IPS-18a (cell line): Measurements from ENCODE around the gene PLOD3.

Experiments used
- H3K27ac ChIP-seq: one replicate; pipeline ENCODE4 v1.5.1; 2013; ENCODE audit warnings: low read length
- H3K27me3 ChIP-seq: one replicate; pipeline ENCODE4 v1.6.1; 2013; ENCODE audit warnings: mild to moderate bottlenecking, low read length; ENCODE audit not compliant: control insufficient read depth, insufficient read depth
- H3K36me3 ChIP-seq: one replicate; pipeline ENCODE4 v1.6.1; 2013; ENCODE audit warnings: low read depth, low read length; ENCODE audit not compliant: control insufficient read depth
- H3K4me1 ChIP-seq: one replicate; pipeline ENCODE4 v1.6.1; 2013; ENCODE audit warnings: low read depth, low read length; ENCODE audit not compliant: control insufficient read depth
- H3K4me3 ChIP-seq: one replicate; pipeline ENCODE4 v1.5.1; 2013; ENCODE audit warnings: low read length
- H3K9ac ChIP-seq: one replicate; pipeline ENCODE4 v1.6.1; 2013; ENCODE audit warnings: mild to moderate bottlenecking, low read length, moderate library complexity
- H3K9me3 ChIP-seq: one replicate; pipeline ENCODE4 v1.6.1; 2013; ENCODE audit warnings: low read depth, low read length; ENCODE audit not compliant: control insufficient read depth

The PLOD3 gene

GRCh38 chr7:101156277-101156676, 61.1 kb downstream of the PLOD3 start:
- H3K4me3 ChIP-seq = no peak overlapping the region

More at GRCh38 chr7:101156277-101156676, 61.1 kb downstream of the PLOD3 start:
- Histone ChIP-seq H3K9me3 (no peaks in the 10 kb centered on the region), H3K4me1 (peaks cover 17% of the 10 kb centered on the region), H3K9ac (no peak overlapping the region), H3K36me3 (no peaks in the 10 kb centered on the region), H3K27me3 (peaks cover 10% of the 10 kb centered on the region), H3K27ac (no peak overlapping the region)
